SK-N-SH (cell line): ENCODE data around the gene ARRDC3. TPM values are rescaled to one million over a fixed set of nuclear protein-coding genes. Genes with fewer than 3 reads are reported as not detected.

Source experiments
- CTCF ChIA-PET: fragments of 300-600, 350-600 bp; formaldehyde crosslinking; extraction: SDS; loops from one replicate; lab custom pipeline; 2021; lab: Yijun Ruan, JAX
- POLR2A ChIA-PET: fragments of 350-600 bp; sonication (Branson Sonifier 250); formaldehyde crosslinking; extraction: SDS; loops from one replicate; lab custom pipeline; 2020; ENCODE audit warnings: antibody characterized with exemption, inconsistent platforms; lab: Yijun Ruan, JAX
- DNase-seq: peaks from one replicate; pipeline ENCODE4 v3.0.0; 2012
- H2AFZ ChIP-seq: fragments of 200-600 bp; sonication (generic); 2 replicates; pipeline ENCODE4 v1.8.1; 2016; ENCODE audit warnings: antibody characterized with exemption, mild to moderate bottlenecking, low read depth
- H3F3A ChIP-seq: fragments of 200-600 bp; sonication (generic); replicated peaks from 2 replicates; pipeline ENCODE3; 2016; ENCODE audit warnings: antibody characterized with exemption, mild to moderate bottlenecking; ENCODE audit not compliant: insufficient read depth
- H3K27ac ChIP-seq, 2 experiments: fragments of 200-500 bp in 1 of 2; fragments of 200-600 bp in 1 of 2; sonication (Bioruptor generic) in 1 of 2; sonication (generic), shearing (Covaris generic) in 1 of 2; 2 replicates each; pipeline versions ENCODE4 v1.5.1 to v1.6.1; 2014 to 2016; ENCODE audit warnings: low read depth in 2 of 2, inconsistent platforms in 1 of 2, low read length in 1 of 2, mild to moderate bottlenecking in 1 of 2, mixed read lengths in 1 of 2
- H3K27me3 ChIP-seq: fragments of 200-600 bp; sonication (generic), shearing (Covaris generic); 2 replicates; pipeline ENCODE4 v1.6.1; 2016; ENCODE audit warnings: mixed run types; ENCODE audit not compliant: insufficient read depth
- H3K36me3 ChIP-seq, 2 experiments: fragments of 200-500 bp in 1 of 2; fragments of 200-600 bp in 1 of 2; sonication (Bioruptor generic) in 1 of 2; sonication (generic) in 1 of 2; replicated peaks in 1 of 2; 2 replicates each; pipeline versions ENCODE3 to v1.5.1; 2014 to 2016; ENCODE audit warnings: low read length in 1 of 2, mild to moderate bottlenecking in 1 of 2; ENCODE audit not compliant: insufficient read depth in 2 of 2, control insufficient read depth in 1 of 2
- H3K4me1 ChIP-seq, 2 experiments: fragments of 200-500 bp in 1 of 2; fragments of 200-600 bp in 1 of 2; sonication (Bioruptor generic) in 1 of 2; sonication (generic), shearing (Covaris generic) in 1 of 2; 2 replicates each; pipeline versions ENCODE4 v1.5.1 to v1.6.1; 2014 to 2016; ENCODE audit warnings: low read depth in 1 of 2, low read length in 1 of 2, mixed run types in 1 of 2; ENCODE audit not compliant: insufficient read depth in 2 of 2, control insufficient read depth in 1 of 2
- H3K4me2 ChIP-seq: fragments of 200-600 bp; sonication (generic), shearing (Covaris generic); 2 replicates; pipeline ENCODE4 v1.6.1; 2017; ENCODE audit warnings: mixed run types
- H3K4me3 ChIP-seq, 2 experiments: fragments of 200-500 bp in 1 of 2; fragments of 200-600 bp in 1 of 2; sonication (Bioruptor generic) in 1 of 2; sonication (generic), shearing (Covaris generic) in 1 of 2; 2 replicates each; pipeline versions ENCODE4 v1.5.1 to v1.8.1; 2014 to 2016; ENCODE audit warnings: low read depth in 2 of 2, inconsistent platforms in 1 of 2, low read length in 1 of 2, mild to moderate bottlenecking in 1 of 2, mixed read lengths in 1 of 2, moderate library complexity in 1 of 2
- H3K79me2 ChIP-seq: fragments of 200-600 bp; sonication (generic); 2 replicates; pipeline ENCODE4 v1.8.1; 2017; ENCODE audit warnings: mild to moderate bottlenecking; ENCODE audit not compliant: insufficient read depth
- H3K9ac ChIP-seq: fragments of 200-600 bp; sonication (generic); 2 replicates; pipeline ENCODE4 v1.6.1; 2017; ENCODE audit warnings: mixed run types
- H3K9me2 ChIP-seq: fragments of 200-600 bp; sonication (generic); 2 replicates; pipeline ENCODE4 v1.6.1; 2017; ENCODE audit warnings: mixed run types
- H3K9me3 ChIP-seq: fragments of 200-600 bp; sonication (generic); 2 replicates; pipeline ENCODE4 v1.6.1; 2017; ENCODE audit warnings: mixed run types, mild to moderate bottlenecking, moderate library complexity
- H4K20me1 ChIP-seq: fragments of 200-600 bp; sonication (generic); 2 replicates; pipeline ENCODE4 v1.6.1; 2017; ENCODE audit warnings: mild to moderate bottlenecking, mixed run types; ENCODE audit not compliant: insufficient read depth
- FOSL2 ChIP-seq: IDR thresholded peaks from 2 replicates; pipeline ENCODE4 v1.4.0; 2012; ENCODE audit warnings: low read depth, mild to moderate bottlenecking, moderate library complexity, borderline replicate concordance
- FOXM1 ChIP-seq: IDR thresholded peaks from 2 replicates; pipeline ENCODE4 v1.4.0; 2012; ENCODE audit warnings: low read depth, mild to moderate bottlenecking
- GABPA ChIP-seq: IDR thresholded peaks from 2 replicates; pipeline ENCODE4 v1.4.0; 2012; ENCODE audit warnings: low read depth, mild to moderate bottlenecking
- GATA2 ChIP-seq: sonication (generic); formaldehyde crosslinking; IDR thresholded peaks from 2 replicates; pipeline ENCODE4 v1.5.0; 2020; ENCODE audit warnings: mild to moderate bottlenecking, missing genetic modification reagents
- JUND ChIP-seq: IDR thresholded peaks from 2 replicates; pipeline ENCODE4 v1.4.0; 2012
- MAX ChIP-seq: IDR thresholded peaks from 2 replicates; pipeline ENCODE4 v1.4.0; 2012; ENCODE audit warnings: low read depth
- MEF2A ChIP-seq: IDR thresholded peaks from 2 replicates; pipeline ENCODE4 v1.4.0; 2012; ENCODE audit warnings: low read depth, borderline replicate concordance
- MXI1 ChIP-seq: IDR thresholded peaks from 2 replicates; pipeline ENCODE4 v1.6.1; 2012; ENCODE audit warnings: mild to moderate bottlenecking, low read depth, low read length, improper control_type of control experiment
- NFIC ChIP-seq: IDR thresholded peaks from 2 replicates; pipeline ENCODE4 v1.4.0; 2012; ENCODE audit warnings: borderline replicate concordance
- POLR2AphosphoS5 ChIP-seq: IDR thresholded peaks from 2 replicates; pipeline ENCODE4 v1.6.1; 2012; ENCODE audit warnings: low read depth, low read length
- RXRA ChIP-seq: IDR thresholded peaks from 2 replicates; pipeline ENCODE4 v1.4.0; 2012; ENCODE audit warnings: low read depth, mild to moderate bottlenecking, borderline replicate concordance
- SIN3A ChIP-seq: IDR thresholded peaks from 2 replicates; pipeline ENCODE4 v1.6.1; 2012; ENCODE audit warnings: low read depth, mild to moderate bottlenecking, low read length, moderate library complexity, borderline replicate concordance
- SMC3 ChIP-seq: IDR thresholded peaks from 2 replicates; pipeline ENCODE4 v1.6.1; 2012; ENCODE audit warnings: low read depth, low read length, improper control_type of control experiment
- TAF1 ChIP-seq: IDR thresholded peaks from 2 replicates; pipeline ENCODE4 v1.6.1; 2012; ENCODE audit warnings: low read depth, mild to moderate bottlenecking, low read length, moderate library complexity, borderline replicate concordance
- TCF12 ChIP-seq: IDR thresholded peaks from 2 replicates; pipeline ENCODE4 v1.4.0; 2012
- TEAD4 ChIP-seq: IDR thresholded peaks from 2 replicates; pipeline ENCODE4 v1.4.0; 2012; ENCODE audit warnings: mild to moderate bottlenecking, borderline replicate concordance; ENCODE audit not compliant: insufficient read depth
- YY1 ChIP-seq: IDR thresholded peaks from 2 replicates; pipeline ENCODE4 v1.4.0; 2012; ENCODE audit warnings: low read depth, mild to moderate bottlenecking
- WGBS: methylation state at CpG from one replicate; pipeline ENCODE4 v1.1.6; 2017; ENCODE audit warnings: low lambda C conversion rate; 5-methylcytosine and 5-hydroxymethylcytosine counted together
- polyA plus RNA-seq, 3 experiments: library from polyadenylated mRNA; depleted of rRNA; stranded (reverse); fragments of >200 nt; gene quantifications; 2 replicates each; pipeline ENCODE4 v1.2.3, GENCODE V29; 2012
- TF ChIP-seq, protein P1 (sequence below): fragments of 200-600 bp; sonication (generic); IDR thresholded peaks from 2 replicates; pipeline ENCODE4 v1.6.1; 2017; ENCODE audit warnings: antibody characterized with exemption, mild to moderate bottlenecking, moderate library complexity

The ARRDC3 gene
- polyA plus RNA-seq, 1 of the 3 experiments (the other 2 are of a cell fraction), result 26.0 TPM

GRCh38 chr5:91366551-91366950, 16.6 kb downstream of the ARRDC3 start:
- peaks cover 50% of the 10 kb centered on the region for H3F3A ChIP-seq
- no peaks in the 10 kb centered on the region for H3K9me3 ChIP-seq
- peaks cover 42% of the 10 kb centered on the region for H4K20me1 ChIP-seq
- H3K4me3 ChIP-seq, result no peak overlapping the region
- POLR2A ChIA-PET, result interaction anchor here (1.1 kb wide), 1 partner anchor 53 kb away, joined by 4 read pairs; no protein-coding TSS in a partner anchor
- CTCF ChIA-PET, result interaction anchor here (2.8 kb wide), 1 partner anchor 18 kb away, joined by 11 read pairs; no protein-coding TSS in a partner anchor
- 73% methylated on average over 1 of the region's 1 CpG for WGBS
- H3K4me2 ChIP-seq, result no peak overlapping the region
- H3K27me3 ChIP-seq, result no peaks in the 10 kb centered on the region
- no peak for DNase-seq
- no peak overlapping the region for H3K27ac ChIP-seq
- peaks cover 27% of the 10 kb centered on the region for H3K79me2 ChIP-seq
- no peak for TF ChIP-seq MXI1
- peak; percentile 50; the same call in 1 of the 2 replicates for TF ChIP-seq SIN3A
- 0 out of 2 replicates have a peak, but pooled peaks have one; percentile 24 for TF ChIP-seq POLR2AphosphoS5
- TF ChIP-seq TAF1, result no peak
- no peaks in the 10 kb centered on the region; a peak in 1 of 4 replicates for H3K4me1 ChIP-seq
- peaks cover 38 to 45% of the 10 kb centered on the region in 2 experiments for H3K36me3 ChIP-seq
- H3K9ac ChIP-seq, result no peak overlapping the region
- H3K9me2 ChIP-seq, result no peaks in the 10 kb centered on the region
- no peak overlapping the region for H2AFZ ChIP-seq

- DNase-seq, result no peak
- H3K27ac ChIP-seq, result no peak overlapping the region
- no peak overlapping the region for H2AFZ ChIP-seq
- H3K4me3 ChIP-seq, result no peak overlapping the region
- H3K4me2 ChIP-seq, result no peak overlapping the region
- H3K36me3 ChIP-seq, result peaks cover 27 to 35% of the 10 kb centered on the region in 2 experiments
- H4K20me1 ChIP-seq, result peaks cover 32% of the 10 kb centered on the region
- H3K9me2 ChIP-seq, result no peaks in the 10 kb centered on the region
- H3K9ac ChIP-seq, result no peak overlapping the region
- TF ChIP-seq TAF1 (no peak), MEF2A (no peak), RXRA (no peak)
- WGBS, result 97% methylated on average over 3 of the region's 3 CpGs
- H3K79me2 ChIP-seq, result peaks cover 16% of the 10 kb centered on the region
- CTCF ChIA-PET, result interaction anchor here (2.8 kb wide), 1 partner anchor 19 kb away, joined by 11 read pairs; no protein-coding TSS in a partner anchor
- no peaks in the 10 kb centered on the region for H3K9me3 ChIP-seq
- POLR2A ChIA-PET, result no interaction called here
- H3K4me1 ChIP-seq, result no peaks in the 10 kb centered on the region; a peak in 1 of 4 replicates
- no peaks in the 10 kb centered on the region for H3K27me3 ChIP-seq
- peaks cover 42% of the 10 kb centered on the region for H3F3A ChIP-seq
These were observed 17.6 kb downstream of the ARRDC3 start for GRCh38 chr5:91365498-91365897.

DNA sequence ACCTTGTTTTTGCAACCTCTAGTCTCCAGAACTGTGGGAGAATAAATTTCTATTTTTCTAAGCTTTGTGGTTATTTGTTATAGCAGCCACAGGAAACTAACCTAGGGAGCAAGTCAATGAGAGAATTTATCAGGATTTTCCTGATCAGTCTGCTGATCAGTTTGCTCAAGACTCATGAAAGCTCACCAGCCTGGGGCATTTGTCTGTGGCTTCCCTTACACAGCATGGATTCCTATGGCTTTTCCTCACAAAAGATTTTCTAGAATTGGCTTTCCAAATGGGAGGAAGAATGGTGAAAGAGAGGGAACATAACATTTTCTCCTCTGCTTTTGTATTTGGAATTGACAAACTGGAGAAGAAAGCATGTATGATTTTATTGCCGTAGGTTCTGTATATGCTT, 20.2 kb downstream of the ARRDC3 start:
- POLR2A ChIA-PET, result no interaction called here
- Histone ChIP-seq H3K4me1 (no peaks in the 10 kb centered on the region), H2AFZ (0 out of 2 replicates have a peak overlapping the region, but pooled peaks have one; percentile 41), H3K27me3 (no peaks in the 10 kb centered on the region), H3K36me3 (peaks cover 1 to 9% of the 10 kb centered on the region in 2 experiments), H3K27ac (no peak overlapping the region), H3K79me2 (no peaks in the 10 kb centered on the region), H4K20me1 (peaks cover 6% of the 10 kb centered on the region; the same call in 1 of the 2 replicates), H3F3A (peaks cover 17% of the 10 kb centered on the region), H3K4me2 (no peak overlapping the region), H3K9me2 (no peaks in the 10 kb centered on the region), H3K4me3 (no peak overlapping the region), H3K9me3 (no peaks in the 10 kb centered on the region), H3K9ac (no peak overlapping the region)
- CTCF ChIA-PET, result no interaction called here
- DNase-seq, result no peak
- 100% methylated on average over 1 of the region's 1 CpG for WGBS
- no peak for TF ChIP-seq JUND
- TF ChIP-seq, protein P1, sequence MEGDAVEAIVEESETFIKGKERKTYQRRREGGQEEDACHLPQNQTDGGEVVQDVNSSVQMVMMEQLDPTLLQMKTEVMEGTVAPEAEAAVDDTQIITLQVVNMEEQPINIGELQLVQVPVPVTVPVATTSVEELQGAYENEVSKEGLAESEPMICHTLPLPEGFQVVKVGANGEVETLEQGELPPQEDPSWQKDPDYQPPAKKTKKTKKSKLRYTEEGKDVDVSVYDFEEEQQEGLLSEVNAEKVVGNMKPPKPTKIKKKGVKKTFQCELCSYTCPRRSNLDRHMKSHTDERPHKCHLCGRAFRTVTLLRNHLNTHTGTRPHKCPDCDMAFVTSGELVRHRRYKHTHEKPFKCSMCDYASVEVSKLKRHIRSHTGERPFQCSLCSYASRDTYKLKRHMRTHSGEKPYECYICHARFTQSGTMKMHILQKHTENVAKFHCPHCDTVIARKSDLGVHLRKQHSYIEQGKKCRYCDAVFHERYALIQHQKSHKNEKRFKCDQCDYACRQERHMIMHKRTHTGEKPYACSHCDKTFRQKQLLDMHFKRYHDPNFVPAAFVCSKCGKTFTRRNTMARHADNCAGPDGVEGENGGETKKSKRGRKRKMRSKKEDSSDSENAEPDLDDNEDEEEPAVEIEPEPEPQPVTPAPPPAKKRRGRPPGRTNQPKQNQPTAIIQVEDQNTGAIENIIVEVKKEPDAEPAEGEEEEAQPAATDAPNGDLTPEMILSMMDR, result no peak
- TF ChIP-seq GABPA, result no peak
- no peak for TF ChIP-seq SMC3
- no peak for TF ChIP-seq MXI1
- TF ChIP-seq TCF12, result no peak
- TF ChIP-seq NFIC, result no peak
- no peak for TF ChIP-seq MAX
- no peak for TF ChIP-seq TEAD4
- TF ChIP-seq FOXM1, result no peak
- TF ChIP-seq YY1, result no peak
- no peak for TF ChIP-seq FOSL2
- no peak for TF ChIP-seq GATA2 (CRISPR knock-in tag)
